NCI-H2029 (cell line): ENCODE measurements around the gene GPATCH4.

Experiments used
- DNase-seq: peaks from one replicate; lab custom pipeline; 2025; lab: John Stamatoyannopoulos, UW

Gene GPATCH4

DNA sequence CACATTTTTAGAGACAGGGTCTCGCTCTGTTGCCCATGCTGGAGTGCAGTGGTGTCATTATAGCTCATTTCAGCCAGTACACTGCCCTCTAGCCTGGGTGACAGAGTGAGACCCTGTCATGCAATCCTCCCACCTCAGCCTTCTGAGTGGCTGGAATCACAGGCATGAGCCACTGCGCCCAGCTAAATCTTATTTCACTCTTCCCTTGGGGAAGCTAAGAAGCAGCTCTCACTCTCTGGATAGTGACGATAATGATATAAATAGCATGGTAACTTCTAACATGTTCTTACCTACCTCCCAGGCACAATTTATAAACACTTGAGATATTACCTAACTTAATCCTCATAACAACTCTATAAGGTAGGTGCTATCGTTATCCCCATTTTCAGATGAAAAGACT, 53.8 kb downstream of the GPATCH4 start:
- no peak for DNase-seq

DNA sequence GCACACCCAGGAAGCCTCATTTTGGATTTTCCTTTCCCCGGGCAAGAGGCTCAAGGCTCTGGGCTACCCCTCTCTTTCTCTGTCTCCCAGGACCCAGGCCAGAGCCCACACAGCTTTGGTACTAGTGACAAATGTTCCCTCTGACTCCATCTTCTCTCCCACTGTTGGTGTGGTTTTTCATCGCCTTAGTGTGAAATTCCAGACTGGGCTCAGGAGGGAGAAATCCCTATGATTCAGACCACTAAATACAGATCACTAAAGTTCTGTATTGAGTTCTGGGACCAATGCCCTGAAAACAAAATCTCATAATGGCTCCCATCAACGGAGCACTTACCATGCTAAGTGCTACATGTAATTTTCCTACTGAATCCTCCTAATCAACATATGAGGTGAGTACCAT, 55.0 kb downstream of the GPATCH4 start:
- no peak for DNase-seq

DNA sequence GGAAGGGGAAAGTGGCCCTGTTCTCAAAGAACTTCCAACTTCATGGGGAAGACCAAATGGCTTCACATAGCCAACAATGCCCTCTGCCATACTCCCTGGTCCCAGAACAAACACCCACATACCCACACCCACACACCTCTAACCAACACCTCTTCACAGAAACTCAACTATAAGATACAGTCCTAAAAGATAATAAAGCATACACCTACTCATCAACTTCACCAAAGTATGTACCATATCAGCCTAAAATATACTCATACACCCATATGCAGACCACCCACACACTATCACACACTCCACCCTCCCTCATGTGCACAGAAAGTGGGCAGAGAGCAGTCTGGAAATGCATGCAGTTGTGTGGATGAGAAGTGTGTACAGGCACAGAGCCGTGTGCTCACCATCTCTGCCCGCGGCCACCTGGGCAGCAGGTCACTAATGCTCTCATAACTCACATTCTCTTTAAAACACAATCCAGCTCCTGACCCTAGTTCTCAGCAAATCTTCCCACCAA, 56.6 kb downstream of the GPATCH4 start:
- no peak for DNase-seq
